Astrocyte (in vitro differentiated cells and primary cell): ENCODE data around the gene KIF18B. TPM values are rescaled to one million over a fixed set of nuclear protein-coding genes. Genes with fewer than 3 reads are reported as not detected.

Source experiments
- DNase-seq: peaks from one replicate; pipeline ENCODE4 v3.0.0-alpha.2; 2010; ENCODE audit warnings: low read depth
- FAIRE-seq: peaks from 2 replicates; lab custom pipeline; 2011; peaks lifted over from hg19 to GRCh38; lab: Jason Lieb, UNC
- H2AFZ ChIP-seq: 2 replicates; pipeline ENCODE4 v1.6.0; 2012; ENCODE audit warnings: low read depth, low read length, inconsistent platforms
- H3K27ac ChIP-seq: 2 replicates; pipeline ENCODE4 v1.5.1; 2011; ENCODE audit warnings: low read depth, low read length, inconsistent platforms
- H3K27me3 ChIP-seq: 2 replicates; pipeline ENCODE4 v1.6.0; 2011; ENCODE audit warnings: low read length, inconsistent platforms; ENCODE audit not compliant: insufficient read depth
- H3K36me3 ChIP-seq: 2 replicates; pipeline ENCODE4 v1.5.1; 2011; ENCODE audit warnings: low read length, inconsistent platforms; ENCODE audit not compliant: insufficient read depth
- H3K4me1 ChIP-seq: 2 replicates; pipeline ENCODE4 v1.5.1; 2011; ENCODE audit warnings: low read length, inconsistent platforms; ENCODE audit not compliant: insufficient read depth
- H3K4me2 ChIP-seq: 2 replicates; pipeline ENCODE4 v1.6.0; 2012; ENCODE audit warnings: low read length, inconsistent platforms
- H3K4me3 ChIP-seq: 2 replicates; pipeline ENCODE4 v1.5.1; 2011; ENCODE audit warnings: low read depth, mild to moderate bottlenecking, low read length, inconsistent platforms; ENCODE audit not compliant: insufficient read depth
- H3K79me2 ChIP-seq: 2 replicates; pipeline ENCODE4 v1.6.0; 2012; ENCODE audit warnings: mild to moderate bottlenecking, low read length, inconsistent platforms; ENCODE audit not compliant: insufficient read depth
- H3K9ac ChIP-seq: 2 replicates; pipeline ENCODE4 v1.6.0; 2012; ENCODE audit warnings: mild to moderate bottlenecking, low read length, inconsistent platforms
- H3K9me3 ChIP-seq: 2 replicates; pipeline ENCODE4 v1.5.1; 2012; ENCODE audit warnings: low read depth, mild to moderate bottlenecking, low read length, inconsistent platforms; ENCODE audit not compliant: insufficient read depth
- H4K20me1 ChIP-seq: 2 replicates; pipeline ENCODE4 v1.6.0; 2012; ENCODE audit warnings: low read length, inconsistent platforms; ENCODE audit not compliant: insufficient read depth
- H3K27ac Mint-ChIP-seq: one replicate; pipeline ENCODE4 v1.8.0; 2021; ENCODE audit warnings: mild to moderate bottlenecking, mixed read lengths; ENCODE audit not compliant: unreplicated experiment
- H3K27me3 Mint-ChIP-seq: one replicate; pipeline ENCODE4 v1.8.0; 2021; ENCODE audit warnings: low read depth, mixed read lengths; ENCODE audit not compliant: unreplicated experiment
- H3K36me3 Mint-ChIP-seq: one replicate; pipeline ENCODE4 v1.8.0; 2021; ENCODE audit warnings: low read depth, mixed read lengths; ENCODE audit not compliant: unreplicated experiment
- H3K4me1 Mint-ChIP-seq: one replicate; pipeline ENCODE4 v1.8.0; 2021; ENCODE audit warnings: low read depth, mixed read lengths; ENCODE audit not compliant: unreplicated experiment
- H3K4me3 Mint-ChIP-seq: one replicate; pipeline ENCODE4 v1.8.0; 2021; ENCODE audit warnings: mild to moderate bottlenecking, moderate library complexity, mixed read lengths; ENCODE audit not compliant: unreplicated experiment
- H3K9me3 Mint-ChIP-seq: one replicate; pipeline ENCODE4 v1.8.0; 2021; ENCODE audit warnings: mild to moderate bottlenecking, mixed read lengths; ENCODE audit not compliant: unreplicated experiment
- EZH2 ChIP-seq: IDR thresholded peaks from 2 replicates; pipeline ENCODE4 v1.6.1; 2012; ENCODE audit warnings: mild to moderate bottlenecking, low read length, inconsistent platforms; ENCODE audit not compliant: insufficient read depth
- total RNA-seq: library from RNA; stranded (reverse); gene quantifications from 2 replicates; pipeline ENCODE4 v1.2.1, GENCODE V29; 2021
- TF ChIP-seq, protein P1 (sequence below): IDR thresholded peaks from 2 replicates; pipeline ENCODE4 v1.5.1; 2011; ENCODE audit warnings: low read depth, mild to moderate bottlenecking, inconsistent platforms, low read length, moderate library complexity; ENCODE audit not compliant: insufficient read depth

The KIF18B gene
- total RNA-seq, 1 donor from 2014 or later, result 1.8 TPM

DNA sequence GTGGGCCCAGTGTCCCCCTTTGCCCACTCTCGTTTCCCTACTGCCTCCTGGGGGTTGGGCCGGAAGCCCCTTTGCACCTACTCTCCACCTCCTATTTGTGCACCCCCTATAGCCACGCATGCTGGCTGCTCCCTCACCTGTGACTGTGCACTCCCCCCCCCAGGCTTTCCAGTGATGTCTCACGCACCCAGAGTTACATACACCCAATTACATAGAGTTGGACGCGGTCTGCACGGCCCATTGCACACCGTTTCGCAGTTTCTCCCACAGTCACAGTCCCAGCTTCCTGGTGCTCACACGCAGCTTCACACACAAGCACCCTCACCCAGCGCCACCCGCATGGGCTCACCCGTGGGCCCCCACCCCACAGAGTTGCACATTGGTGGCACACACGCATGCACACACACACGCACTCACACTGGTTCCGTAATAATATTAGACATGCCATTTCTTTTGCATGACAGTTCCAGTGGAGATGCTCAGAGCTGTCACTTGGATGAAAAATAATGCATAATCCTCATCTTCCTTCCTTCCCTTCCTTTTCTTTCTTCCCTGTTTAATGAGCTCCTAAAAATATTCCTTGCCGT is 42.1 kb upstream of the KIF18B start:
- Histone ChIP-seq H3K27me3 (peaks cover 4% of the 10 kb centered on the region), H3K4me3 (no peak overlapping the region), H3K9me3 (no peaks in the 10 kb centered on the region), H4K20me1 (no peaks in the 10 kb centered on the region), H3K4me2 (no peak overlapping the region), H3K36me3 (no peaks in the 10 kb centered on the region), H3K79me2 (no peaks in the 10 kb centered on the region), H2AFZ (no peak overlapping the region), H3K9ac (no peak overlapping the region), H3K27ac (no peak overlapping the region), H3K4me1 (no peaks in the 10 kb centered on the region)
- H3K36me3 Mint-ChIP-seq, result peaks cover 2% of the 10 kb centered on the region
- no peak overlapping the region for H3K4me3 Mint-ChIP-seq
- H3K27me3 Mint-ChIP-seq, result peaks cover 55% of the 10 kb centered on the region
- H3K9me3 Mint-ChIP-seq, result peaks cover 4% of the 10 kb centered on the region
- H3K4me1 Mint-ChIP-seq, result peaks cover 4% of the 10 kb centered on the region
- no peak overlapping the region for H3K27ac Mint-ChIP-seq
- TF ChIP-seq EZH2, result no peak
- TF ChIP-seq, protein P1, sequence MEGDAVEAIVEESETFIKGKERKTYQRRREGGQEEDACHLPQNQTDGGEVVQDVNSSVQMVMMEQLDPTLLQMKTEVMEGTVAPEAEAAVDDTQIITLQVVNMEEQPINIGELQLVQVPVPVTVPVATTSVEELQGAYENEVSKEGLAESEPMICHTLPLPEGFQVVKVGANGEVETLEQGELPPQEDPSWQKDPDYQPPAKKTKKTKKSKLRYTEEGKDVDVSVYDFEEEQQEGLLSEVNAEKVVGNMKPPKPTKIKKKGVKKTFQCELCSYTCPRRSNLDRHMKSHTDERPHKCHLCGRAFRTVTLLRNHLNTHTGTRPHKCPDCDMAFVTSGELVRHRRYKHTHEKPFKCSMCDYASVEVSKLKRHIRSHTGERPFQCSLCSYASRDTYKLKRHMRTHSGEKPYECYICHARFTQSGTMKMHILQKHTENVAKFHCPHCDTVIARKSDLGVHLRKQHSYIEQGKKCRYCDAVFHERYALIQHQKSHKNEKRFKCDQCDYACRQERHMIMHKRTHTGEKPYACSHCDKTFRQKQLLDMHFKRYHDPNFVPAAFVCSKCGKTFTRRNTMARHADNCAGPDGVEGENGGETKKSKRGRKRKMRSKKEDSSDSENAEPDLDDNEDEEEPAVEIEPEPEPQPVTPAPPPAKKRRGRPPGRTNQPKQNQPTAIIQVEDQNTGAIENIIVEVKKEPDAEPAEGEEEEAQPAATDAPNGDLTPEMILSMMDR, result no peak
- FAIRE-seq (no peak), DNase-seq (no peak)

DNA sequence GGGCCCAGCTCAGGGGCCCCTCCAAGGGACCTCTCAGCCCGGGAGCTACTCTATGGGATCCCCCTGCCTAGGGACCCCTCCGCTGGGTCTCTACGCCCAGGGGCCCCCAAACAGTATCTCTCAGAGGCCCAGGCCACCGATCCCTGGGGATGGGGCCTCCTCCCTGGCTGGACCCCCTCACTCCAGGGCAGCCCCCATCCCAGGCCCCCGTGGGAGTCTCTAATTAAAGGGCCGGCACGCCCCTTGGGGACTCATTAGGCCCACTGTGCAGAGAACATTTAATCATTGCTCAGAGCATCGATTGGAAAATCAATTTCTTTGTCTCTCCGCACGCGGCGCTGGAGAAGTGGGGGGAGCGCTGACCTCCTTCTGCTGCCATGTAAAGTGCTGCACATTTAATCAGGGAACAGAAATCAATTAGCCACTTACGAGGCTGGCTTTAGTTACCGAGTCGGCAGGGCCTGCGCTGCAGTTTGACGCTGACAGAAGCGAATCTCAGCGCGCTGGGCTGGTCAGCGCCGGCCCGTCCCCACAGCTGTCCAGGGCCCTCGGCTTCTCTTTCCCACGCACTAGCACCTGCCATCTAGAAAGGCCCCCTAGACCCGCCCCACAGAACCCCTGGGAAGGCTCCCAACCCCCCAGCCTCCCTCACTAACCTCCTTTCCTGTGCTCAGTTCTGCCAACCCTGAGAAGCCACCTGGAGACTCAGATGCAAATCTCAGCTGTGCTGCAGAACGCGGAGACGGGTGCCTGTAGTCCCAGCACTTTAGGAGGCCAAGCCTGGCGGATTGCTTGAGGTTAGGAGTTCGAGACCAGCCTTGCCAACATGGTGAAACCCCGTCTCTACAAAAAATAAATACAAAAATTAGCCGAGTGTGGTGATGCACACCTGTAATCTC is 40.7 kb upstream of the KIF18B start:
- Histone ChIP-seq H3K9ac (no peak overlapping the region), H3K36me3 (no peaks in the 10 kb centered on the region), H3K4me1 (no peaks in the 10 kb centered on the region), H4K20me1 (no peaks in the 10 kb centered on the region), H3K79me2 (no peaks in the 10 kb centered on the region), H3K9me3 (no peaks in the 10 kb centered on the region), H3K4me2 (no peak overlapping the region), H2AFZ (peak overlapping the region; percentile 23), H3K27ac (no peak overlapping the region), H3K27me3 (peaks cover 4% of the 10 kb centered on the region), H3K4me3 (no peak overlapping the region)
- peaks cover 4% of the 10 kb centered on the region for H3K4me1 Mint-ChIP-seq
- peaks cover 2% of the 10 kb centered on the region for H3K36me3 Mint-ChIP-seq
- H3K4me3 Mint-ChIP-seq, result no peak overlapping the region
- no peaks in the 10 kb centered on the region for H3K9me3 Mint-ChIP-seq
- FAIRE-seq (no peak), DNase-seq (no peak)
- peaks cover 46% of the 10 kb centered on the region for H3K27me3 Mint-ChIP-seq
- no peak for TF ChIP-seq EZH2
- TF ChIP-seq, protein P1, result no peak
- H3K27ac Mint-ChIP-seq, result no peak overlapping the region
